ENCODE measurements around the gene RRAS2. TPM values are rescaled to one million over a fixed set of nuclear protein-coding genes. Genes with fewer than 3 reads are reported as not detected.

Gene RRAS2
- total RNA-seq, 2 experiments from 2014 or later: 87.9 to 92.0 TPM

- H3K27me3 Mint-ChIP-seq: no peaks in the 10 kb centered on the region
- H3K4me1 Mint-ChIP-seq (ENCODE audit: low read depth): peaks cover 73% of the 10 kb centered on the region
- no peak overlapping the region for H3K4me3 Mint-ChIP-seq
- no peak for DNase-seq
- no peak for TF ChIP-seq CTCF (IDR thresholded peaks at IDR 0.05)
- no peak for ATAC-seq
- peaks cover 54% of the 10 kb centered on the region for H3K36me3 Mint-ChIP-seq (ENCODE audit: low read depth)
- H3K27ac Mint-ChIP-seq: peak overlapping the region; percentile 24
- H3K9me3 Mint-ChIP-seq: peaks cover 33% of the 10 kb centered on the region
- ChIA-PET CTCF (interaction anchor here (1.0 to 1.8 kb wide), 4 partner anchors 31 to 116 kb away, joined by 3 to 6 read pairs (median 3); no protein-coding TSS in a partner anchor), POLR2A (interaction anchor here (0.6 kb wide), 1 partner anchor 37 kb away, joined by 6 read pairs; no protein-coding TSS in a partner anchor)
- intact Hi-C loops (cut with micrococcal nuclease): no loop called here
These were observed 19.6 kb downstream of the RRAS2 start for GRCh38 chr11:14339356-14339755.

- Mint-ChIP-seq H3K27me3 (no peaks in the 10 kb centered on the region), H3K9me3 (peaks cover 30% of the 10 kb centered on the region), H3K4me1 (ENCODE audit: low read depth) (peaks cover 63% of the 10 kb centered on the region), H3K27ac (peak overlapping the region; percentile 87), H3K36me3 (ENCODE audit: low read depth) (peaks cover 46% of the 10 kb centered on the region), H3K4me3 (peak overlapping the region; percentile 20)
- ChIA-PET POLR2A (interaction anchor here (0.6 to 1.1 kb wide), 4 partner anchors 16 to 32 kb away, joined by 3 to 4 read pairs (median 3); no protein-coding TSS in a partner anchor), CTCF (interaction anchor here (0.7 to 1.7 kb wide), 7 partner anchors 29 to 83 kb away, joined by 3 to 7 read pairs (median 3); no protein-coding TSS in a partner anchor)
- intact Hi-C loops (cut with micrococcal nuclease): no loop called here
- DNase-seq: peak; percentile 42
- ATAC-seq: peak; percentile 96
- TF ChIP-seq CTCF (IDR thresholded peaks at IDR 0.05): no peak
These were observed 22.2 kb downstream of the RRAS2 start for GRCh38 chr11:14336507-14337503.

- TF ChIP-seq CTCF (IDR thresholded peaks at IDR 0.05): no peak
- no peak for ATAC-seq
- intact Hi-C loops (cut with micrococcal nuclease): no loop called here
- Mint-ChIP-seq H3K4me3 (no peak overlapping the region), H3K4me1 (ENCODE audit: low read depth) (peaks cover 63% of the 10 kb centered on the region), H3K9me3 (peaks cover 27% of the 10 kb centered on the region), H3K27ac (peak overlapping the region; percentile 87), H3K27me3 (no peaks in the 10 kb centered on the region), H3K36me3 (ENCODE audit: low read depth) (peaks cover 44% of the 10 kb centered on the region)
- ChIA-PET CTCF (interaction anchor here (0.7 to 1.7 kb wide), 7 partner anchors 10 to 84 kb away, joined by 3 to 7 read pairs (median 3); no protein-coding TSS in a partner anchor), POLR2A (interaction anchor here (0.8 to 1.1 kb wide), 3 partner anchors 15 to 31 kb away, joined by 3 to 4 read pairs (median 3); no protein-coding TSS in a partner anchor)
- DNase-seq: no peak
These were observed 23.3 kb downstream of the RRAS2 start for GRCh38 chr11:14335712-14336111.

- no peak for TF ChIP-seq CTCF (IDR thresholded peaks at IDR 0.05)
- ChIA-PET POLR2A (no interaction called here), CTCF (interaction anchor here (1.2 to 1.4 kb wide), 3 partner anchors 8 to 120 kb away, joined by 3 to 4 read pairs (median 3); no protein-coding TSS in a partner anchor)
- Mint-ChIP-seq H3K4me3 (no peak overlapping the region), H3K4me1 (ENCODE audit: low read depth) (peaks cover 59% of the 10 kb centered on the region), H3K27ac (peak overlapping the region; percentile 87), H3K9me3 (peaks cover 25% of the 10 kb centered on the region), H3K27me3 (no peaks in the 10 kb centered on the region), H3K36me3 (ENCODE audit: low read depth) (peaks cover 40% of the 10 kb centered on the region)
- no peak for ATAC-seq
- no peak for DNase-seq
- intact Hi-C loops (cut with micrococcal nuclease): no loop called here
These were observed 24.1 kb downstream of the RRAS2 start for GRCh38 chr11:14334893-14335292.
